GM21360 (cell line): Measurements from ENCODE around the gene GFOD1.
"Not testable (repeated sequence)": the region's sequence is repeated elsewhere in the genome, so short reads cannot be mapped to it uniquely, and the experiment has no call there.

ENCODE experiments used
- ATAC-seq: cut with Tn5 transposase; IDR thresholded peaks from one replicate; pipeline ENCODE4 v1.9.1; 2021; ENCODE audit warnings: mild to moderate bottlenecking, moderate library complexity; ENCODE audit not compliant: unreplicated experiment

Gene GFOD1

DNA sequence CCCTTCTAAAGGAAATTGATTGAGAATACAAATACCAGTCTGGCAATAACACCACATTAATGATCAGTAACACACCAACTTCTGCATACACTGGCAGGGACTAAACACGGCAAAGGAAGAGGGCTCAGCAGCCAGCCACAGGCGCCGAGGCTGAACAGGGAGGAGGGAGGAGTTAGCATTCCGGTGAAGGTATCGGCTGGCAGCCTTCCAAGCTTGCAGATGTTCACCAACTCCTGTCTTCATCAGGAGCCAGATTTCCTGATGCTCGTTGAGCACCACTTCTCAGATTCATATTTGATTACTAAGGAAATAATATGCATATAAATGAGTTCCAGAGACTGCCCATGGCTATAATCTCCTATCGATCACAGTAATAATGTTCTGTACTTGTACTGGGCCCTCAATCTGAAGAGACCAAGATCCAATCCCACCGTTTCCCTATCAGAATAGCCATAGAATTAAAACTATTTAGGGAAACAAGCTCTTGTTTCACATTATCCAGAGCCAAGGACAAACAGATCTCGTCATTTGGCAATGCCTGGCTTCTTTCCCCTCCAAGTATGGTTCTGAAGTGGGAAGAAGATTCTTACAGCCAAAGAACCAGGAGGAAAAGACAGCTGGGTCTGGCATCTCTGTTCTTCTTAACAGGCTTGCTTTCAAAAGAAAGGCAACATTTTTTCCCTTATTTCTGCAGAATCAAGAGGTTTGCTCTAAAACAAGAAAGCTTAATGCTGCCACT, 42.2 kb downstream of the GFOD1 start:
- no peak for ATAC-seq

DNA sequence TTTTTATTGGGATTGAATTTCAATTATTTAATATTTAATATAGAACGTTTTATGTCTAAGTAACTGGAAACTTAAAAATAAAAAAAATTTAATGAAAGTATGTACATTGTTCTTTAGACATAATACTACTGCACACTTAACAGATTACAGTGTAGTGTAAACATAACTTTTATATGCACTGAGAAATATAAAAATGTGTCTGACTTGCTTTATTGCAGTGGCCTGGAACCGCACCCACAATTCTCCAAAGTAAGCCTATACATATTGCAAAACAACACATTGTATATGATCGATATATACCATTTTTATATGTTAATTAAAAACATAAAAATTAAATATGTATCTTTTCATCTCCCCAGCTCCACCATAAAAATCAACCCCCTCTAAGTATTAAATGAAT, 42.8 kb downstream of the GFOD1 start:
- ATAC-seq, result no peak

DNA sequence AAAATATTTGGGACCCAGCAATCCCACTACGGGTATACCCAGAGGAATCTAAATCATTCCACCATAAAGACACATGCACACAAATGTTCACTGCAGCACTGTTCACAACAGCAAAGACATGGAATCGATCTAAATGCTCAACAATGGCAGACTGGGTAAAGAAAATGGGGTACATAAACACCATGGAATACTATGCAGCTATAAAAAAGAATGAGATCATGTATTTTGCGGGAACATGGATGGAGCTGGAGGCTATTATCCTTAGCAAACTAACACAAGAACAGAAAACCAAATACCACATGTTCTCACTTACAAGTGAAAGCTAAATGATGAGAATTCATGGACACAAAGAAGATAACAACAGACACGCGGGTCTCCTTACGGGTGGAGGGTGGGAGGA, 43.4 kb downstream of the GFOD1 start:
- not testable (repeated sequence) for ATAC-seq

DNA sequence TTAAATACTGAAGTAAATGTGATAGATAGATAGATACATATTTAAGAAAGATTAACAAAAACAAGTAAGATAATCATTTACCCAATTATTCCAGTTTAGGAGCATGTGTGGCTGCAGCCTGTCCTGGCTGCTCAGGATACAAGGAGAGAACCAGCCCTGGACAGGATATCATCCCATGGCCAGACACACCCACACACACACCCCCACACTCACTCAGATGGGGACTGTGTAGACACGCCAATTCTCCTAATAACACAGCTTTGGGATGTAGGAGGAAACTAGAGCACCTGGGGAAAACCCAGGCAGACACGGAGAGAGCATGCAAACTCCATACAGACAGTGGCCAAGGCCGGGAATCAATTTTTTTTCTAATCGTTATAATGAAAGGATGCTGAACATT, 45.6 kb downstream of the GFOD1 start:
- no peak for ATAC-seq

DNA sequence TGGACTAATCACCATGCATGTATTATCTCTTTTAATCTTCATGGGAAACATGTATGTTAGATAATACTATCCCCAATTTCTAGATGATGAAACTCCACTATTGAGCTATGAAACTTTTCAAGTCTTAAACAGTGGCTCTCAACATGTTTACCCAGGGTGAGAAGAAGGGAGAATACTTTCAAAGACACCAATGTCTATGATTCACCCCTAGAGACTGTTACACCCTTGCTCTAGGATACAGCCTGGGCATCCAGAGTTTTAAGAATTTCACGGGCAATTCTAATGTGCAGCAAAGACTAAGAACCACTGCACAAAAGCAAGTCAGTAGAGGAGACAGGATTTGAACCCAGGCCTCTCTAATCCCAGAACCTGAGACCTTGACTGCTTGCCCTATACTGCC, 47.8 kb downstream of the GFOD1 start:
- no peak for ATAC-seq

DNA sequence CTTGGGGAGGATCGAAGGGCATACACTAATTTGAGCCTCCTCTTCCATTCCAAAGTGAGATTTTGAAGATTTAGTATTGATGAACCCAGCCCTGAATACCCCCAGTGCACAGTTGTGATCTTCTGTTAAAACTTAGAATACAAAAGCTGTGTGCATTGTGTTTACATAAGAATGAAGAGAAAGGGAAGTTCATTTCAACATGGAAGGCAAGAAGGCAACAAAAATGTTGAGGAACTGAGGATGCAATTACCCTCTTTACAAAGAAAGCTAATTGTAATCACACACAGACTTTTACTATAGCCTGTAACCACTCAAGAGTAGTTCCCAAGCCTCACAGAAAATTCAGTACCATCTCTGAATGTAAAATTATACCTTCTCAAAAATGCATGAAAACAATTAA, 49.3 kb downstream of the GFOD1 start:
- no peak for ATAC-seq

DNA sequence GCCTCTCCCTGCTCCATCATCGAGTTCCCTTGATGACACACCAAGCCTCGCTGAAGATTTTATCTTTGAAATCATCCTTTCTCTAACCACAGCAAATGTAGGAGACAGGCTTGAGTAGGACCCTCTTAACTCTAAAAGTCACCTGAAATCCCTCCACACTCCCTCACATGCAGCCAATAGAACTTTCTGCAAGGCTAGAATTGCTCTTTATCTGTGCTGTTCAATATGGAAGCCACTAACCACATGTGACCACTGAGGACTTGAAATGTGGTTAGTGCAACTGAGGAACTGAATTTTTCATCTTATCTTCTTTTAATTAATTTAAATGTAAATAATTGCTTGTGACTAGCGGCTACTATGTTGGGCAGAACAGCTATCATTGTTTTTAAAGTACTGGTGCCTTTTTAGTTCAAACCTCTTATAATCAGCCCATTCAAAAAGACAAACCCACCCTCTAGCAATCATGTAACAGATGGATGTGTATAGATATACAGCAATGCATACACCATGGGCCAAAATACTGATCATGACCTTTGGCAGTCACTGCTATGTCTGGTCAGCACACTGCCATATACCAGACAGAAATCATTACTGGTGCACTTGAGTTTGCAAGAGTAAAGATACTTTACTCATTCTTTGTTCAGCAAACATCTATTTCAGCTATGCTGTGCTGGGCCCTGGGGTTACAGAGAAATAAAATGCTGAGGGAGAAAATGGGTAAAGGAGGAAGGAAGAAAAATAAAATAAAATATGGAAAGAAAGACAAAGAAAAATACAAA, 50.0 kb downstream of the GFOD1 start:
- no peak for ATAC-seq

DNA sequence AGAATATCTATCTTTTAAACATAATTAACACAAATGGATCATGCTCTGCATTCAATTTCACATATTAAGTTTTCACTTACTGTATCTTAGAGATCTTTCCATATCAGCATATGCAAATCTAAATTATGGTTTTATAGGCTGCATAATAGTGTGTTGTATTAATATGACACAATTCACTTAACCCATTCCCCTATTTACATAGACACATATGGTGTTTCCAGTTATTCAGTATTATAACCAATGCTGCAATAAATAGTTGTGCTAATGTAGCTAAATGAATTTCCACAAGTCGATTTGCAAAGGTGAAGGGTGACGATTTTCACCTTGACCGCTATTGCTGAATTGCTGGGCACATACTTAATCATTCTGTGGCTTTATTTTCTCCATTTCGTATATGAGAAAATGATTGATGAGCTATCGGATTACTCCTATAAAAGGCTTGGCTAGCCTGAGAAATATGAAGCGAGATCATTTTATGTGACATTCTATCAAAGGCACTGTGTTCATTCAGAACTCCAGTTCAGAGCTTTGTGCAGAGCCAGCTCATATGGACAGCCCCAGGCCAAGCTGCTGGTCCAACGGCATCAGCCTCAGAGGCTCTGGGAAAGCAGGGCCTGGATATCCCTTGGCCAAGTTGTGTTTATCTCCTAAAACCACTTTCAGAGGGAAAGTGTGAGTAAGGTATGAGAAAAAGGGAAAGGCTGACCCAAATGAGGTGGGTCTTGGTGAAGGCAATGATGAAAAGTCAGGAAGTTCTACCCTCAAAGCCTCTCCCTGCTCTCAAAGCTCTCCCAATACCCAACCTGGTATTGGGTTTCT, 50.8 kb downstream of the GFOD1 start:
- no peak for ATAC-seq

DNA sequence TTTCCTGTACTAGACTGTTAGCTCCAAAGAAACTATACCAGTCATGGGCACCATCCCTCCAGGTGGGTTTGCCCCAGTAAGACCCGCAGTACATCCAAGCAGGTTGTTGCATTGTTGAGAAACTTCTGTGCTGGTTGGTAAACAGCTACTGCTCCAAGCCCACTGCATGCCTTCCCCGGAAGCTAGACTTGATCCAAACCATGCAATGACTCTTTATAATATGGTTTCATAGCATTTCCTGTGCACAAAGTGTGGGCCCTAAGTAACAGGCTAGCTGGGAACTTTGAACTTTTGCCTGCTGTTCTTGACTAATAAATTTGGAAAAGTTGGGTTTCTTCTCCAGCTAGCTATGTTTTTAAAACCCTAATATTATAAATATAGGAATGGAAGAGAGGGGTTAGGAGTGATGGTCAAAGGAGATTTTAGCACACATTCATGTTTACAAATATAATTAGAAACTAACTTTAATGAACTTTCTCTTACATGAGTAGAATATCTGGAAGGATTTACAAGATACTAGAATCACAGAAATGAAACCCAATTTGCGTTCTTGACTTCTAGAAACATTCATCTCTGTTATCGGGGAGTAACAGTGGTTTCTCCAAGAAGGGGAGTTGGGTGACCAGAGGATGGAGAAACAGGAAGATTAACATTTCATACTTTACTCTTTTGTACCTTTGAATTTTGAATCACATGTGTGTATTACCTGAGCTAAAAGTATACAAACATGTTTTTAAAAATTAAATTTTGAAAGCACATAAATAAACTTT, 51.7 kb downstream of the GFOD1 start:
- no peak for ATAC-seq

DNA sequence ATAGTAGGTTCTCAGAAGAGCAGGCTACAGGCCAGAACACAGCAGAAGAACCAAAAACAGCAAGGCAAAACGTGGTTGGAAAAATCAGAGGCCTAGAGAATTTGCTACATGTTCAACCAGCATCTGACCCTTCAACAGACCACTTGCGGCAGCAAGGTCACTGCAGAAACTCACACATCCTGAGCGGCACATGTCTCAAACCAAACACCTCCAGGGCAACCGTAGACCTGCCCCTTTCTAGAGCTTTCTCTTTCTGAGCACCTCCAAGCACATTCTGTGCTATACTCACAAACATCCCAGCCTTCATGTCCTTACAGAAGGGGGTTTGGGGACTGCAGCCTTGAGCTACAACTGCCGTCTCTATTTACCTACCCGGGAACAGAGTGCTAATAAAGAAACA, 52.6 kb downstream of the GFOD1 start:
- no peak for ATAC-seq

DNA sequence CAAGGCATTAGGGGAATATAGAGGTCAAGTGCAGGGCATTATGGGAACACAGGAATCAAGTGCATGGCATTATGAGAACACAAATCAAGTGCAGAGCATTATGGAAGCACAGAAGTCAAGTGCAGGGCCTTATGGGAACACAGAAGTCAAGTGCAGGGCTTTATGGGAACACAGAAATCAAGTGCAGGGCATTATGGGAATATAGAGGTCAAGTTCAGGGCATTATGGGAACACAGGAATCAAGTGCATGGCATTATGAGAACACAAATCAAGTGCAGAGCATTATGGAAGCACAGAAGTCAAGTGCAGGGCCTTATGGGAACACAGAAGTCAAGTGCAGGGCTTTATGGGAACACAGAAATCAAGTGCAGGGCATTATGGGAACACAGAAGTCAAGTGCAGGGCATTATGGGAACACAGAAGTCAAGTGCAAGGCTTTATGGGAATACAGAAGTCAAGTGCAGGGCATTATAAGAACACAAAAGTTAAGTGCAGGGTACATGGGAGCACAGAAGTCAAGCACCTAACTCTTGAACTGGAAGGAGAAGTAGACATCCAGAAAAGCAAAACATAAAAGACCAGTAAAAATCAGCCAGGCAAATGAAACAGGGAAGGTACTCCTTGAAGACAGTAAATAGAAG, 53.1 kb downstream of the GFOD1 start:
- ATAC-seq, result not testable (repeated sequence)

DNA sequence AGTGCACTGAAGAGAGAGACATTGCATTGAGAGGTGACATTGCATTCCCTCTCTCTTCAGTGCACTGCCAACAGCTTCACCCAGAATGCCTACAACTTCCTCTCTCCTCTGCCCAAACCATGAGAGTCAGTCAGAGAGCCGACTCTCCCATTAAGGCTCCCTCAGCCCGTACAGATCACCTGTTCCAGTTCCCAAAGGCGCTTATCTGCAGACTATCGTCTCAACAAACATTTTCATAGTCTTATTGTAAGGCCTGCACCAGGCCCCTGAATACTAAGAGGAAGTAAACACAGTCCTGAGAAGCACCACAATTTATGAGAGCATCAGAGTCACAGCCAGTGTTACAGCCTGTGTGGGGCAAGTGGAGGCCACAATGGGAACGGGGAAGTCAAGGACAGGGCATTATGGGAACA, 53.7 kb downstream of the GFOD1 start:
- ATAC-seq, result no peak

DNA sequence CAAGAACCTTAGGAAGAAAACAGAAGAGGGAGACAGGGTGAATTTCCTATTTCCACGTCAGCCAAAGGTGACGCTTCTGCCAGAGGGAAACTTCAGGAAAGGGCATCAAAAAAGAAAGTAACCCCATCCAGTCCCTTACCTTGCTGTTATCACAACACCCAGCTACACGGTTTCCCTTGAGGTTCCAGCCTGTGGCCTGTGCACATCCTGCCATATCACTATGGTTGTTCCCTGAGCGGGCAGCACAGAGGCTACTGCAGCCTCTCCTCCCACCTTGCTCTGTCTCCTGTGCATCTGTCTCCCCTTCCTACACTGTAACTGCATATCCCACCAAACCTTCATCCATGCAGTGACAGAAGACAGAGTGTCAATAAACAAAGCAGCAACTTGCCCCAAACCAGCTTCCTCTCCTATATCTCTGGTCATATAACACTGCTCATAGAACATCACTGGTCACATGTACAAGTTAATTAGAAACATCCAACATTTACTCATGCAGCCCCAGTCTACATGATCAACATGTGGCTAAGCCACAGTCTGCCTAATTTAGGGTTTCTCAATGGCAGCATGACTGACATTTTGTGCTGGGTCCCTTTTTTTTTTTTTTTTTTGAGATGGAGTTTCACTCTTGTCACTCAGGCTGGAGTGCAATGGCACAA, 54.7 kb downstream of the GFOD1 start:
- ATAC-seq, result no peak

DNA sequence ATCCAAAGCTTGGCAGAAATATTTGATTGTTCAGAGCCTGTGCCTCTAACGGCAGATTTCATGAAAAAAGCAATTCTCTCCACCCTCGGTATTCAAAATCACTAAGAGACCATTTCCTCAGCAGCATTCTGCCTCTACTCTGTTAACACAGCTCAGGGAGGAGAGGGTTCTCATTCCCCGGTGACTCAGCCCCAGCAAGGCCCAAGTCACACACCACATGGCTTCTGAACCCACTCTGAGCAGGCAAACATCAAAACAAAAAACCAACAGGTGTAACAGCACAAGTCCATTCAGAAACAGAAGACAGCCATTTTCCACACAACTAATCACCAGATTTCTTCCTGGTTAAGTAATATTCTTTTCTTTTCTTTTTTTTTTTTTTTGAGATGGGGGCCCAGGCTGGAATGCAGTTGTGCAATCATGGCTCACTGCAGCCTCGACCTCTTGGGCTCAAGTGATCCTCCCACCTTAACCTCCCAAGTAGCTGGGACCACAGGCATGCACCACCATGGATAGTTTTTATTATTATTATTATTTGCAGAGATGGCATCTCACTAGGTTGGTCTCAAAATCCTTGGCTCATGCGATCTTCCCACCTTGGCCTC, 55.4 kb downstream of the GFOD1 start:
- no peak for ATAC-seq

DNA sequence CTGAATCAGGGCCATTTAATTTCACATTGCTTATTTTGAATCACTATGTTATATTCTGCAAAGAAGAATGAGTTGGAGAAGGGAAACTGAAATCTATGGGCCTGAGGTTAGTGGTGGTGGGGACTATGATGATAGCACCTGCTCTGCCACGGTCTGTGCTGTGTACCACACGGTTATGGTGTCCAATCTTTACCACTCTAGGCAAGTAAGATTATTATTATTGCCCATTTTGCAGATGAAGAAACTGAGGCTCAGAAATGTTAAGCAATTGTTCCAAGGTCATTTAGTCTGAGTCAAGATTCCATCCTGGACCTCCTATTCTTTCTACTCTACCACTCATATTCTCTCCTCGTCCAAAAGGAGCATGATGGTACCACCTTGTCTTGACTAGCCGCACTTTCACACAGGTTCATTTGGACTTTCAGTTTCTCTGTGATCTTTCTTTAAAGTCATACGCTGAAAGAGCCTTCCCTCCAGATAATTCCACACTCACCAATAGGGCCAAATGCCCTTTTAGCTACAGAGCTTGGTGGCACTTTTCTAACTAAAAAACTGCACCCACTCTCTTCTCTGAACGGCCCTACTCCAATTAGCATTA, 56.2 kb downstream of the GFOD1 start:
- no peak for ATAC-seq

DNA sequence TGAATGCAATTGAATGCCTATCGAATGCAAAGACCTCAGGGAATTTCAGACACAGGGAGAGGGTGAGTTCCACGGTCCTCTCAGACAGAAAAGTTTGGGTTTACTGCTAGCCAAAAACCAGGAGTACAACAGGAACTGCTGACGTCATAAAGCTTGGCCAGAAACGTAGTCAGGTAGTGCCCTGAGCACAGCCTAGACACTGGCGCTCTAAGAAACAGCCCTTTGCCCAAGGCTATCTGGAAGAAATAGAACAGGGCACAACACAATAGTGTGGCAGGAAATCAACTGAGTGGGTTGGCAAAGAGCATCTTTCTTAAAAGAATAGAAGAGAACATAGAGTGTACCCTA, 58.0 kb downstream of the GFOD1 start:
- ATAC-seq, result no peak

DNA sequence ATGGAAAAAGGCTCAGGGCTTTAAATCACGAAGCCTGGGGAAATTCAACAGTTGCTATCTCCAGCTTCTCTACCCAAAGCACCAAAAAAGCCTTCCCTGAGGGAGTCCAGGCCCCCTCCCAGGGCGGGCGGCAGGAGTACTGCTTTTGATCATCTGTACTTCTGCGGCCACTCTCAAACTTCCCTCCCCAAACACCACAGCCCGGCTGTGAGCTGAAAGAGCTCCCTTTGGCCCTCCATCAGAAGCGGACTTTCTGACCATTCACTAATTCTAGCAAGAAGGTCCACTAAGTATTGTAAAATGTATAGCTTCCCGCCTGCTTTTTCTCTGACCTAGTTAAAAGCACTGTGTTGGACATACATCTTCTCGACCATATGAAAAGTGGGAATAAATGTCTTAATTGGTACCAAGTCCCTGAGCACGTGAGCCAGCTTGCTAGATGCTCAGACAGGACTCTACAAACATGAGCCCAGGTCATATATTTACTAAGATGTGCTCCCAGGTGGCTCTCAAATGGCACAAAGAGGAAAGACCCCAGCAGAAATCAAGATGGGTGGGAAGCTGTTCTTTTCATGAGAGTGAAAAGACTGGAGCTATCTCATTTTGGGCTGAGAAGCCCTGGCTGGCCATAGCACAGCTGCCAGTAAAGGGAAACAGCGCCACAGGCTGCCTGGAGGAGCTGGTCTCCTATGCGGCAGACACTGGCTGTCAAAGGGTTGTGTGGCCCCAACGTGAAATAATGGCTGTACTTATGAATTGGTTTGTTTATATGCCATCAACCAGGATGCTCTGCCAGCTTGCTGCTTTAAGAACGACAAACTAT, 58.6 kb downstream of the GFOD1 start:
- peak; percentile 24 for ATAC-seq
